Lower lobe of right lung (tissue), 2 donors: Measurements from ENCODE around the gene EVA1B. TPM values are rescaled to one million over a fixed set of nuclear protein-coding genes. Genes with fewer than 3 reads are reported as not detected.
A peak's percentile ranks its signal among the peaks of the same experiment; 100 is the strongest.

ENCODE experiments used
- ATAC-seq, 2 donors: fragments of 200-7000 bp; cut with Tn5 transposase; one replicate each; pipeline ENCODE4 v1.9.1; 2020 to 2022; ENCODE audit warnings: mild to moderate bottlenecking in 2 of 2, moderate library complexity in 2 of 2
- DNase-seq: peaks from one replicate; pipeline ENCODE4 v3.0.0-alpha.2; 2020
- H3K27ac ChIP-seq: fragments of 200-600 bp; one replicate; pipeline ENCODE4 v1.8.0; 2022
- H3K27me3 ChIP-seq: fragments of 200-600 bp; one replicate; pipeline ENCODE4 v1.8.0; 2022; ENCODE audit warnings: low read depth
- H3K36me3 ChIP-seq: fragments of 200-600 bp; one replicate; pipeline ENCODE4 v1.8.0; 2022; ENCODE audit warnings: mild to moderate bottlenecking
- H3K4me1 ChIP-seq: fragments of 200-600 bp; one replicate; pipeline ENCODE4 v1.8.0; 2022
- H3K4me3 ChIP-seq: fragments of 200-600 bp; one replicate; pipeline ENCODE4 v1.8.0; 2022; ENCODE audit warnings: mild to moderate bottlenecking
- H3K9me3 ChIP-seq: fragments of 200-600 bp; one replicate; pipeline ENCODE4 v1.8.0; 2022
- intact Hi-C: fragments of 100-400 bp; cut with DNase I; formaldehyde crosslinking; loops from one replicate; pipeline ENCODE4 v1.11.0; 2022
- total RNA-seq: library from RNA; stranded (reverse); fragmentation: NEBNext Ultra II Directional; extraction: Animal tissue kit (Norgen Biotek cat#: 25700); gene quantifications from one replicate; pipeline ENCODE4 v1.2.1, GENCODE V29; 2021
- TF ChIP-seq, protein P1 (sequence below): fragments of 200-600 bp; IDR thresholded peaks from one replicate; pipeline ENCODE4 v1.8.0; 2022; ENCODE audit warnings: antibody characterized with exemption, mild to moderate bottlenecking
- donor health status: DM: no; HTN: yes; CAD: no; lungs with severe emphysema.

Gene EVA1B
- total RNA-seq, 1 donor from 2014 or later, result 25.7 TPM

DNA sequence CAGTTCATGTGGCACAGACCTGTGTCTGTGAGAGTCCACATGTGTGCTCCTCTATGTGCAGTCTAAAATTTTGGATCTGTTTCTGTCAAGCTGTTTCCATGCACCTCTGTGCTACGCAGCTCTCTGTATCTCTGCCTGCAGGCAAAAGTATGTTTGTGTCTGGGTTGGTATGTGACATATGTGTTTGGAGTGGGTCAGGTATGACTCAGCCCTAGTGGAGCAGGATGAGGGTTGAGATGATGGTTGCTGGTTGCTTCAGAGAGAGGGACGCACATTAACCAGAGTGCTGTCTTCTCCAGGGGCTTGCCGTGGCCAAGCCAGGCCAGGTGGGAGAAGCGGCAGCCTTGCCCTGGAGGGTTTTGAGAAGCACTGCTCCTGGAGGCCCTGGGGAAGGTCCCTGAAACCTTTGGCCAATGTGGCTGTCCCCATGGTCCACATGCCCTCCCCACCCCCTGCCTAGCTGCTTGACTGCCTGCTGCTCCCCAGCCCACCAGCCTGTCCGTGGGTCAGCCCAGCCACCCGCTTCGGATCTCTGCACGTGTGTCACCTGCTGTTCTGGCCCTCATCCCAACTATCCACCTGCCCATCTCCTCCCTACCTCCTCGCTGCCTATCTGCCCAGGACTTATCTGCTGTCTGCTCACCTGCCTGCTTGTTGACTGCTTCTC lies 4.1 kb upstream of the EVA1B start:
- Histone ChIP-seq H3K36me3 (no peaks in the 10 kb centered on the region), H3K9me3 (no peaks in the 10 kb centered on the region), H3K27me3 (no peaks in the 10 kb centered on the region), H3K4me1 (peaks cover 22% of the 10 kb centered on the region), H3K27ac (no peak overlapping the region), H3K4me3 (no peak overlapping the region)
- ATAC-seq (no peak), DNase-seq (no peak)
- TF ChIP-seq, protein P1, sequence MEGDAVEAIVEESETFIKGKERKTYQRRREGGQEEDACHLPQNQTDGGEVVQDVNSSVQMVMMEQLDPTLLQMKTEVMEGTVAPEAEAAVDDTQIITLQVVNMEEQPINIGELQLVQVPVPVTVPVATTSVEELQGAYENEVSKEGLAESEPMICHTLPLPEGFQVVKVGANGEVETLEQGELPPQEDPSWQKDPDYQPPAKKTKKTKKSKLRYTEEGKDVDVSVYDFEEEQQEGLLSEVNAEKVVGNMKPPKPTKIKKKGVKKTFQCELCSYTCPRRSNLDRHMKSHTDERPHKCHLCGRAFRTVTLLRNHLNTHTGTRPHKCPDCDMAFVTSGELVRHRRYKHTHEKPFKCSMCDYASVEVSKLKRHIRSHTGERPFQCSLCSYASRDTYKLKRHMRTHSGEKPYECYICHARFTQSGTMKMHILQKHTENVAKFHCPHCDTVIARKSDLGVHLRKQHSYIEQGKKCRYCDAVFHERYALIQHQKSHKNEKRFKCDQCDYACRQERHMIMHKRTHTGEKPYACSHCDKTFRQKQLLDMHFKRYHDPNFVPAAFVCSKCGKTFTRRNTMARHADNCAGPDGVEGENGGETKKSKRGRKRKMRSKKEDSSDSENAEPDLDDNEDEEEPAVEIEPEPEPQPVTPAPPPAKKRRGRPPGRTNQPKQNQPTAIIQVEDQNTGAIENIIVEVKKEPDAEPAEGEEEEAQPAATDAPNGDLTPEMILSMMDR, result no peak
- intact Hi-C loops, result no loop called here

DNA sequence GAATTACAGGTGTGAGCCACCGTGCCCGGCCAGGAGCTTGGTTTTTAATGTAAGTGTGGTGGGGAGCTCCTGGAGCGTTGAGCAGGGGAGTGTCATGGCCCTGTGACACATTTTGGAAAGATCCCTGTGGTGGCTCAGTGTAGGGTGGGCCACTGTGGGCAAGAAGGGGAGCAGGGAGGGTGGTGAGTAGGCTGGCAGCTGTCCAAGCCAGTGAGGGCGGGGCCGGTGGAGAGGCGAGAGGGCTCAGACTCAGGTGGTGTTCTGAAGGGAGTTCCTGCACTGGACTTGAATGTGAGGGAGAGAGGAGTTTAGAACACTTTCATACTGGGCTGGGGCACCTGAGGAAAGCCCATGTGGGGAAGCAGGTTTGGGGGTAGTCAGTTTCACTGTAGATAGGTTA lies 3.1 kb upstream of the EVA1B start:
- DNase-seq, result no peak

DNA sequence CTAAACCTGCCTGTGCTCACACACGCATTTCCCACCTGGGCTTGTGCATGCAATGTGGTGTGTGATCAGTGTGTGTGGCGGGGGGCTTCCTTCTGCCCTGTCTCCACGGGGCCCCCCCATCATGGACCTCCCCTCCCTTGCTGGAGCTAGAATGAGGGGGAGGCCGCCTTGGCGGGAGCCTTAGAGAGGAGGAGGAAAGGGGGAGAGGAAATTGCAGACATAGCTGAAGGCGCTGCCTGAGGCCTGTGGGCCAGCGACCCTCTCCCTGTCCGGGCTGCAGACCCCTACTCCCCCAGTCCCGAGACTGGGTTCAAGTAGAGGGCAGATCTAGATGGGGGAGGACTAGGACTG lies 883 bp upstream of the EVA1B start:
- TF ChIP-seq, protein P1, result no peak
- H3K27me3 ChIP-seq, result no peaks in the 10 kb centered on the region
- no peaks in the 10 kb centered on the region for H3K36me3 ChIP-seq
- H3K4me1 ChIP-seq, result peaks cover 40% of the 10 kb centered on the region
- ATAC-seq, result no peak
- H3K9me3 ChIP-seq, result no peaks in the 10 kb centered on the region
- peak overlapping the region; percentile 84 for H3K4me3 ChIP-seq
- no peak for DNase-seq
- H3K27ac ChIP-seq, result peak overlapping the region; percentile 86
- intact Hi-C loops, result no loop called here

More for the DNA sequence above, 3.1 kb upstream of the EVA1B start:
- TF ChIP-seq, protein P1, result no peak
- Histone ChIP-seq H3K27ac (no peak overlapping the region), H3K27me3 (no peaks in the 10 kb centered on the region), H3K36me3 (no peaks in the 10 kb centered on the region), H3K4me3 (no peak overlapping the region), H3K4me1 (peaks cover 30% of the 10 kb centered on the region), H3K9me3 (no peaks in the 10 kb centered on the region)
- intact Hi-C loops, result no loop called here
- no peak for ATAC-seq

DNA sequence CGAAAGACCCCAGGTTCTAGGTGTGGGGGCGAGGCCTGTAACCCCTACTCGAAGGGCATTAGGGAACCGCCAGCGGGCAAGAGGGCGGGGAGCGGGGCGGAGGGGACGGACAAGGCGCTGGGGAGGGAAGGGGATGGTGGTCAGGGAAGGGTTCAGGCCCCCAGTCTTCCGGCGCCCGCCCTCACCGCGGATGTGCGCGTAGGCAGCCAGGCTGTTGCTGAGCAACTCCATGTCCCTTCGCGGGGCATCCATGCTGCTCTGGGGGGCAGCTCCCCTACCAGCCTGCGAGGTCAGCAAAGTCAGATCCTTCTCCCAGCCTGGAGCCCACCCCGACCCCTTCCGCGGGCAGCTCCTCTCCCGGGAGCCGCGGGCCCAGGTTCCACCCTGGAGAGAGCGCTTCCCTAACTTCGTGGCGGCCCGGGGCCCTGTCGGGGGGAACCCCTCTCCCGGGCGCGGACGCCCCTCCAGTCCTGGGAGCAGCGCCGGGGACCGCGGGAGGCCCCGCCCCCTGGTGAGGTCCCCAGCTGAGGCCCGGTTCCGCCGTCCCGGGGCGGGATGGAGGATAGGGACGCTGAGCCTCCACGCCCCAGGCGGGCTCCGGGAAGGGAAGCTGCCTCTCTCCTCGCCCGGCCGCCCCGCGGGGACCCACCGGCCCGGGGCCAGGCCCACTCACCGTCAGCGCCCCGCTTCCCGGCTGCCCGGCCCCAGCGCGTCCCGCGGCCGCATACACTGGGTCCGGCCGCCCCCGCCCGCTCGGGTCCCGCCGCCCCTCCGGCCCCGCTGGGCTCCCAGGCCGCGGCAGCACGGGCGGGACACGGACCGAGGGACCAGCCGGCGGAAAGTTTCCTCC lies 434 bp downstream of the EVA1B start:
- ATAC-seq, result peak; percentile 34 to 37
- intact Hi-C loops, result no loop called here

DNA sequence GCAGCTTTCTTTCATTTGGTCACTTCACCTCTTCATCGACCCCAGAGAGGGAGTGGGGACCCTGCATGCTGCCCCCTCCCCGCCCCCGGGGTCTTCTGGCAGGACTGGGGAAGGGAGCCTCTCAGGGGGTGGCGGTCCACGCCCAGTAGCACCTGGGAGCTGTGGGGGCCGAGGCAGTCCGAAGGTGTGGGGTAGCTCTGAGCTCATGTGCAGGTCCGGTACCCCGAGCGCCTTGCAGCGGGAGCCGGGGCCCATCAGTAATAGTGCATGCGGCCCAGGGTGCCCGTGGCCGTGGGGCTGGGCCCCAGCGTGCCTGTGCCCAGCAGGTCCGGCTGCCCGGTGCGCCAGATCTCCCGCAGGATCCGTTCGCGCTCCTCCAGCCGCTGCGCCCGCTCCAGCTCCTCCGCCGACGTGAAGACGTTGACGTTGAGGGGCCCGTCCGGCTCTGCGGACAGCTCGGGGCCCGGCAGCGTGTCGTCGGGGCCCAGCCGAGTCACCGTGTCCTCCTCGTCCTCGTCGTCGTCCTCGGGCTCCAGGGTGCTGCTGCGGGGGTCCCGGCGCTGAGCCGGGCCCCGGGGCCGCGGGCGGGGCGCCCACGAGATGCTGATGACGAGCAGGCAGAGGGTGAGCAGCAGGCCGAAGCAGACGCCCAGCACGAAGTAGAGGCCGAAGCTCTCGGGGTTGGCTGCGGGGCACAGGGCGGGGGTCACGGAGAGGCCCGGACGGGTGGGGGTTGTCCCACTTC lies 1.2 kb downstream of the EVA1B start:
- H3K36me3 ChIP-seq, result no peaks in the 10 kb centered on the region

More for the DNA sequence above, 434 bp downstream of the EVA1B start:
- no peaks in the 10 kb centered on the region for H3K36me3 ChIP-seq
- peak overlapping the region; percentile 86 for H3K27ac ChIP-seq
- no peaks in the 10 kb centered on the region for H3K9me3 ChIP-seq
- DNase-seq, result peak; percentile 62
- H3K4me1 ChIP-seq, result peaks cover 32% of the 10 kb centered on the region
- peak overlapping the region; percentile 84 for H3K4me3 ChIP-seq
- TF ChIP-seq, protein P1, result no peak
- no peaks in the 10 kb centered on the region for H3K27me3 ChIP-seq

More for the DNA sequence above, 1.2 kb downstream of the EVA1B start:
- Histone ChIP-seq H3K27me3 (no peaks in the 10 kb centered on the region), H3K9me3 (no peaks in the 10 kb centered on the region), H3K27ac (peak overlapping the region; percentile 86), H3K4me1 (peaks cover 32% of the 10 kb centered on the region), H3K4me3 (peak overlapping the region; percentile 84)
- DNase-seq (no peak), ATAC-seq (peak; percentile 1 to 2)
- TF ChIP-seq, protein P1, result no peak
- intact Hi-C loops, result no loop called here
